ENCODE data around the gene ANKS1B.

The ANKS1B gene

GRCh38 chr12:99311373-99311772, 673.4 kb downstream of the ANKS1B start:
- no peak for TF ChIP-seq CTCF (conservative IDR thresholded peaks at IDR 0.05; ENCODE audit: low read depth, low read length)
- DNase-seq (ENCODE audit: low read depth) = no peak
- H3K4me3 ChIP-seq (ENCODE audit: low read depth, low read length) = no peak overlapping the region

- H3K4me3 ChIP-seq (ENCODE audit: low read depth, low read length) = no peak overlapping the region
- no peak for TF ChIP-seq CTCF (conservative IDR thresholded peaks at IDR 0.05; ENCODE audit: low read depth, low read length)
- no peak for DNase-seq (ENCODE audit: low read depth)
Observed at GRCh38 chr12:99309812-99310211, 674.9 kb downstream of the ANKS1B start.

GRCh38 chr12:99302874-99303273, 681.9 kb downstream of the ANKS1B start:
- no peak for DNase-seq (ENCODE audit: low read depth)
- H3K4me3 ChIP-seq (ENCODE audit: low read depth, low read length) = no peak overlapping the region
- no peak for TF ChIP-seq CTCF (conservative IDR thresholded peaks at IDR 0.05; ENCODE audit: low read depth, low read length)

GRCh38 chr12:99287136-99287535, 697.6 kb downstream of the ANKS1B start:
- no peak for DNase-seq (ENCODE audit: low read depth)
- no peak overlapping the region for H3K4me3 ChIP-seq (ENCODE audit: low read depth, low read length)
- no peak for TF ChIP-seq CTCF (conservative IDR thresholded peaks at IDR 0.05; ENCODE audit: low read depth, low read length)

- TF ChIP-seq CTCF (conservative IDR thresholded peaks at IDR 0.05; ENCODE audit: low read depth, low read length) = no peak
- no peak overlapping the region for H3K4me3 ChIP-seq (ENCODE audit: low read depth, low read length)
- DNase-seq (ENCODE audit: low read depth) = no peak
Observed at GRCh38 chr12:99284161-99284560, 700.6 kb downstream of the ANKS1B start.

GRCh38 chr12:99282624-99283023, 702.1 kb downstream of the ANKS1B start:
- no peak for TF ChIP-seq CTCF (conservative IDR thresholded peaks at IDR 0.05; ENCODE audit: low read depth, low read length)
- no peak overlapping the region for H3K4me3 ChIP-seq (ENCODE audit: low read depth, low read length)
- DNase-seq (ENCODE audit: low read depth) = no peak

GRCh38 chr12:99282086-99282485, 702.6 kb downstream of the ANKS1B start:
- no peak for DNase-seq (ENCODE audit: low read depth)
- no peak for TF ChIP-seq CTCF (conservative IDR thresholded peaks at IDR 0.05; ENCODE audit: low read depth, low read length)
- no peak overlapping the region for H3K4me3 ChIP-seq (ENCODE audit: low read depth, low read length)

Measured in choroid plexus epithelial cell (primary cell).